Stimulated activated CD8-positive, alpha-beta memory T cell treated with anti-CD3 and anti-CD28 coated beads, Interleukin-4, amount 100 ng/mL, for 24 hours (primary cell): ENCODE results near the gene TMEM51.

Source experiments
- DNase-seq: peaks from one replicate; pipeline ENCODE4 v3.0.0-alpha.2; 2020; ENCODE audit warnings: low read depth

TMEM51 gene

GRCh38 chr1:15218287-15219279 is 65.0 kb downstream of the TMEM51 start:
- DNase-seq = no peak

GRCh38 chr1:15219280-15220023 is 65.9 kb downstream of the TMEM51 start:
- no peak for DNase-seq

DNA sequence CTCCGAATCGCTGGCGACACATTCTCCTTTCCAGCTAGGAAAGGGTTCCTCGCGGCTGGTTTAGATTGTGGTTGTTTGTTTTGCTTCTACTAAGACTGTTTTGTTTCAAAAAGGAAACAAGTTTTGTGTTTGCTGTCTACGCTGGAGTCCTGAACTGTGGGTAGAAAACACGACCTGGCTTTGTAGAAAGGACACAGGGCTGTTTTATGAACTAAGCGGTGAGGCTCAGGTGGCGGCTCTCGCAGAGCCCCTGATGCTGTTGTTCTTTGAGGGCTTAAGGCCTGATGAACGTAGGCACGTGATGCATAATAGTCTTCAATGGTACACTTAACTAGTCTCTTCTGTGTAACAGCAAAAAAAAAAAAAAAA is 66.5 kb downstream of the TMEM51 start:
- DNase-seq = no peak

DNA sequence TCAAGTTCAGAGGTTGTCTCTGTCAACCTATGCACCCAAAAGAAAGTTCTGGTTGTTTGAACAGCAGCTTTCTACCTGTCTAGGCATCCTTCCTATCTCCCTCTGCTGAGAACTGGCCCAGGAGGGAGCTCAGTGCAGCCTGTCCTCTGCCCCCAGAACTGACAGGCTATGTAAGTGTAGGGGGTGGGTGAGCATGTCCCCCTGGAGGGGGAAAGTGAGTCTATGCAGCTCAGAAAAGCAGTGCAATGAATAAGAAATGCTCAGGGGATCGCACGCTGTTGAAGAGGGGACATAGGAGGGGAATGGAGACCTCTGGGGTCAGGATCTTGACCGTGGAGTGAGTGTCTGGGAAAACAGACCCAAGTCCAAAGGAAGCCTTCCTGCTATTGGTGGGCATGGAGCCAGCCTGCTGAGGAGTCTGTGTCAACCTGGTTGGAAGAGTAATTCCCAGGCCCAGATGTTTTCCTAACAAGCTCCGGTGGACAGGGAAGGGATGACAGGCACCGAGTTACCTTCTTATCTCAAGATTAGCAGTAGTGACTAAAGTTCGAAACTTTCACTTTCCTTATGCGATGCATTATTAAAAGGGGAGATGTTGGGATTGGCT is 67.4 kb downstream of the TMEM51 start:
- DNase-seq = no peak

DNA sequence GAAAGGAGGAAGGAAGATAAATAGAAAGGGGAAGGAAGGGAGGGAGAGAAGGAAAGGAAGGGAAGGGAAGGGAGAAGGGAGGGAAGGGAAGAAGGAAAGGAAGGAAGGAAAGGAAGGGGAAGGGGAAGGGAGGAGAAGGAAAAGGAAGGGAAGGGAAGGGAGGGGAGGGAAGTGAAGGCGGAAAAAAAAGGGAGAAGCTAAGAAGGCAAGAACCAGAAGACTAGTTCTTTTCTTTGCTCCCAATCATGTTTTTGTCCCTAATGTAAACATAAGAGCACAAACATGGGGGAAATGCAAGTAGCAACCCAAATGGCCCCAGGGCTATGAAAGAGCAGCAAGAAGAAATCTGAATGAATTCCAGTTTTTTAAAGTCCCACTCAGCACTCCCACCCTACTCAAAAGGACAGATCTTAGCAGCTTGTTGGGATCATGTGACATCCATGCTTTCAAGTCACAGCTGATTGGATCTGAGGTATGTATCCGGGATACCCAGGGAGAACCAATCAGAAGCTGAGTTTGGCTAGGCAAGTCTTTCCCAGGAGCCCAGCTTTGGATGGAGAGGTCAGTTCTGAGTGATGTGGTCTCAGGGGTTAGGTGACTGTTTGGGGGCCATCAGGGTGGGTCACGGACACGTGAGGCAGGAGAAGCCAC is 69.2 kb downstream of the TMEM51 start:
- no peak for DNase-seq

DNA sequence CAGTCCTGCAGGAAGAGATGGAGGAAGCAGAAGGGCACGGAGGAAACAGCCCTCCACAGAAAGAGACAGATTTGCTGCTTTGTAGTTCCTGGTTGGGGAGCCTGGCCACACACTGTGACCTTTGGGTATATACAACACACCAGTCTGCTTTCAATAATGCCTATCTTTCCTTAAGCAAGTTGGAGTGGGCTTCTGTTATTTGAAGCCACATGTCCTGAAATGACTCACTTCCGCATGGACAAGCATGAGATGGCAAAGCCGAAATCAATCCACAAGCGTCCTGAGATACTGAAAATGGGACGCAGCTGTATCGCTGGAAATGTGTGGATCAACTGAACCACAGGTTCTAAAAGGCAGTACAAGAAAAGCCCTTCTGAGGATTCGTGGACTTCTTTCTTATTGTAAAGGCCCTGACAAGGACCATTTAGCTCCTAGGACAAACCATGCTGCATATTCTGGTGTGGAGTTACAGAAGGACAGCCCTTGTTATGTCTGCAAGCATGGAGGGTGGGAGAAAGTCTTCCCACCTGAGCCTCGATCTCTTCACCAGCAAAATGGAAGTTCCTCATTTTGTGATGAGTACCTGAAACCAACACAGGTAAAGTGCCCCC is 70.8 kb downstream of the TMEM51 start:
- no peak for DNase-seq

- DNase-seq = no peak
These were observed 71.4 kb downstream of the TMEM51 start for GRCh38 chr1:15224974-15225373.

DNA sequence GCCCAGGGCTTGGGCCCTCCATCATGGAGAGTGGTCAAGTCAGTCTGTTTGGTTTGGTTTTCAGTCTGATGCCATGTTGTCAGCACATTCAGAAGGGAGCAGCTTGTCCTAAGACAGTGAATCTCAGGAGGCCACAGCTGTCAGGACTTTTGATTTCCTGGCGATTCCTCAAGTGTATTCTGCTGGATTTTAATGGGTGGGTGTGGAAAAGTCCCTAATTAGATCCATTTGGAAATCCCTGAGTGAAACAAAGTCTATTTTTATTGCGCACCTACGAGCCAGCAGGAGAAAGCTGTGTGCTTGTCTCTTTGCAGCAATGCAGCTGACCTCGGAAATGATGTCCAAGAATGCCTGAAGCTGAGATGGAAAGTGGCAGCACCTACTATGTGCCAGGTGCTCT is 71.9 kb downstream of the TMEM51 start:
- DNase-seq = no peak

DNA sequence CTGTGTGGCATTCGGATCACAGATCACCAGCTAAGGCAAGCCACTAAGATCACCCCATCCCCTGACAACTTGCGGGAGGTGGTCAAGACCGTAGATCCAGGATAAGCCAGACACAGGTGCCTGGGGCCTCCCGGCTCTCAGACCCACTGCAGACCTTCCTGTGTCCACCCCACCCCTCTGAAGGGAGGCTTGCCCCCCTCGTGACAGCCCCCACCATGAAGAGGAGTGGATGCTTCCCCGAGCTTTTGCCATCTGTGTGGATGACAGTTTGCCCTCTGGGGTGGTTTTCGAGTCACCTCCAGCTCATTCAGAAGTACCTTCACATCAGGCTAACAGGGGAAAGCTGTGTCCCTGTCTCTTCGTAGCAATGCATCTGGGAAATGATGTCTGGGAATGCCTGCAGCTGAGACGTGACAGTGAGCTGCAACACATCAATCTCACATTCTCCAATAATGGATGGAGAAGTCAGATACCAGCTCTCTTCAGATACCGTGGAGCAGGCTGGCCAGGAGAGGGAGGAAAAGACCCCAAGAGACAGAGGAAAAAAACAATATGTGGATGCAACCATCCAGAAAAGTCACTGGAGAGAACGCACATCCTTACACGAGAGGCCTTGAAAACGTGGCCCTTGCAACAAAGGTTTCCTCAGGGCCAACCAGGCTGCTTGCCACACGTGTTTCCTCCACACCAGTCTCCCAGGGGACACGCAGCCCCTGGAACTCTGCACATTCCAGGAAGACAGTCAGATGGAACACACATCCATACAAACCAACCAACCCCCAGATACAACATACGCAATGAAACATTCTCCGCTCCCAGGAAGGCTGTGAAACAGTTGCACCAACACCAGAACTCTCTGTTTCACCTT is 73.1 kb downstream of the TMEM51 start:
- DNase-seq = no peak

DNA sequence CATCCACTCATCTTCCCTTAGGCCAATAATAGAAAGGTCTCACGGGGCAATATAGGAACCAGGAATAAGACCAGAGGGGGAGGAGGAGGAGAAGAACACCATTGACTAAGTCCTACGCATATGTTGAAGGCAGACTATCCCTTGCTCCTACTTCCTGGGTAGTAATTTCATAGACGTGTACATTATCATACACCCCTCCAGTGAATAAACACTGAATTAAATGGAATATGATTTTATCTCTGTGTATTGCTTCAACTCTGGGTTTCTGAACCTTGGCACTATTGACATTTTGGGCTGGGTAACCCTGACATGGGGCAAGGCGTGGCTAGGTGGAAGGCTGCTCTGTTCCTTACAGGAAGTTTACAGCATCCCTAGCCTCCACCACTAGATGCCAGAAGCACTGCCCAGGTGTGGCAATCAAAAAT is 76.2 kb downstream of the TMEM51 start:
- DNase-seq = no peak

- no peak for DNase-seq
These were observed 78.2 kb downstream of the TMEM51 start for GRCh38 chr1:15231714-15232201.

- DNase-seq = no peak
These were observed 80.1 kb downstream of the TMEM51 start for GRCh38 chr1:15233689-15234088.

DNA sequence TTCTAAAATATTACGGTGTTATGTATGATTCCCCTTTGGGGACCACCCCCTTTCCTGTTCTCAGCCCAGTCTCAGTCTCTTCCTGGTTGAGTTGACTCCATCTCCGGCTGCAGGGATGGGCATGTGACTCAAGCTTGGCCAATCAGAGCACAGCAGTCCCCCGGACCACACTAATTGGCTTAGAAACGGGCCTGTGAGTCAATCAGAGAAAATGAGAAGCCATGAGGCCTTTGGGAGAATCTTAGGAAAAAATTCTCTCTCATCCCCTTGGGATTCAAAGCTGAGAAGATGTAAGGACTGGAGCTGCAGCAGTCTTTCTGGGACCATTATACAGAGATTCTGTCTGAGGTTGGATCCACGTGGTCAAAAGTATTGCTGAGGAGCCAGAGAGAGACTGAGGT is 82.8 kb downstream of the TMEM51 start:
- DNase-seq = no peak

- DNase-seq = no peak
These were observed 83.2 kb downstream of the TMEM51 start for GRCh38 chr1:15236746-15237145.

DNA sequence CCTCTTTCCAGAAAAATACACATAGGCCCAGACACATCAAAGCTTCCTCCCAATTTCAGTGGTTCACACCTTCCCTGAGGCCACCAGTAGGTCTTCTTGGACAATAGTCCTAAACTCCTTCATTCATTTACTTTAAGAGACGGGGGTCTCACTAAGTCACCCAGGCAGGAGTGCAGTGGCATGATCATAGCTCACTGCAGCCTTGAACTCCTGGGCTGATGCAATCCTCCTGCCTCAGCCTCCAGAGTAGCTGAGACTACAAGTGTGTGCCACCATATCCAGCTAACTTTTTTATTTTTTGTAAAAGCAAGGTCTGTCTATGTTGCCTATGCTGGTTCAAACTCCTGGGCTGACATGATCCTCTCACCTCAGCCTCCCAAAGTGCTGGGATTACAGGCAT is 85.2 kb downstream of the TMEM51 start:
- no peak for DNase-seq

- DNase-seq = no peak
These were observed 89.2 kb downstream of the TMEM51 start for GRCh38 chr1:15242766-15243165.

- no peak for DNase-seq
These were observed 89.9 kb downstream of the TMEM51 start for GRCh38 chr1:15243275-15244043.

- no peak for DNase-seq
These were observed 91.3 kb downstream of the TMEM51 start for GRCh38 chr1:15244813-15245212.

GRCh38 chr1:15245593-15246360 is 92.2 kb downstream of the TMEM51 start:
- DNase-seq = no peak
